ENCODE data around the gene HOXA13. TPM values are rescaled to one million over a fixed set of nuclear protein-coding genes. Genes with fewer than 3 reads are reported as not detected.

The HOXA13 gene
- total and polyA plus RNA-seq, 10 of the 15 experiments (the other 5 are each of a cell fraction or from before 2014, with no cell fraction given): not detected

DNA sequence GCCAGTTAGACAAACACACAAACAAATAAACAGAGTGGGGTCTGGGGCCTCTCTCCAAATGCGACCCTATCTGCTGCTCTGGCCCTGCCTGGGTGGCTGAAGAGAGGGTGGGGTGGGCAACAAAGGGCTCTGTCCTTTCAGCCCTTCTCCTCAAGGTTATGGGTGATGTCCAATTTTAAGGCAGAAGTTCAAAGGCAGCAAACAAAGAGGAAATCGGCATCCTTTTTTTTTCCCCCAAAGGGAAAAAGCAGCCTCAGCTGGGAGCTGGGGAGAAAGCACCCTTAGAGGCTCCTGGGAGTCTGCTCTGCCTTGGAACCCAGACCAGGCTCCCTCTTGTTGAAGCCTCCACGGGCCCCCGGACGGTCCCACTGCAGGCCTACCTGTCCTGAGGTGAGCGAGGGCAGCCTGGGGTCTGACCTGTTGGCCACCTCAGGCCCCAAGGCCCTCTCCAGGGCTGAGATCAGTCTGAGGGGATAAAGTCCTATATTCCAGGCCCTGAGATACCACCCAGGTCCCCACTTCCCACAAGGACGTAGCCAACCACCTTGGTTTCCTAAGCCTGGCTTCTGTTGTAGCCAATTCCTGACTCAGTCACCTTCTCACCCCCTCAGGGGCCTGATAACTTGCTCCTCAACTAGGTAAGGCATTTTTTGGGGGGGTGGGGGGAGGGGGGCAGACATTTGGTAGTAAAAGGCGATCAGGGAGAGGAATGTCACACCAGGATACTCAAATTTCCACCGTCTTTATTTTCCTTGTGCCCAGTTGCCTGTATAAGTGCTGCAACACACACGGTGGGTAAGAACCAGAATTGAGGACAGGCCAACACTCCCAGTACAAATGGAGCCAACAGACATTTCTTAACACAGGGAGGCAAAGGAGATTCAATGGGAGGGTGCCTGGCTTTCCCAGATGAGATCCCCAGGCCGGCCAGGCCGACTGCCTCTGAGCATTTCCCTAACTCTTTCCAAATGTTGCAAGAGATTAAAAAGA is 19.2 kb downstream of the HOXA13 start:
- CTCF ChIA-PET: interaction anchor here (1.1 to 2.0 kb wide), 6 partner anchors 10 to 1286 kb away, joined by 3 to 5 read pairs (median 4); no protein-coding TSS in a partner anchor
- Histone ChIP-seq H3K27ac (ENCODE audit: control insufficient read depth, insufficient read depth) (no peak overlapping the region), H4K20me1 (ENCODE audit: control insufficient read depth, insufficient read depth) (no peaks in the 10 kb centered on the region), H3K27me3 (replicated peaks in 1 of 2; ENCODE audit: control insufficient read depth in 2 of 2, insufficient read depth in 2 of 2, low read length in 1 of 2) (peaks cover 18 to 32% of the 10 kb centered on the region in 2 experiments), H3K4me2 (ENCODE audit: control insufficient read depth, insufficient read depth) (no peak overlapping the region), H2AFZ (ENCODE audit: control insufficient read depth, low read depth, low read length) (no peak overlapping the region), H3K4me1 (ENCODE audit: control insufficient read depth, insufficient read depth, low read length) (no peaks in the 10 kb centered on the region), H3K9me3 (replicated peaks; ENCODE audit: control insufficient read depth, insufficient read depth, low read length) (no peaks in the 10 kb centered on the region; the same call in 2 of the 3 replicates), H3K36me3 (ENCODE audit: control insufficient read depth in 2 of 2, insufficient read depth in 2 of 2, low read length in 1 of 2) (no peaks in the 10 kb centered on the region), H3K79me2 (ENCODE audit: control insufficient read depth, insufficient read depth, low read length) (no peaks in the 10 kb centered on the region), H3K4me3 (no peak overlapping the region), H3K9ac (ENCODE audit: control insufficient read depth, insufficient read depth, low read length) (no peak overlapping the region)
- SMC1A ChIA-PET (ENCODE audit: uncharacterized antibody, unreplicated experiment): interaction anchor here (0.6 to 1.5 kb wide), 2 partner anchors 340 to 1288 kb away, joined by 3 to 5 read pairs; no protein-coding TSS in a partner anchor
- DNase-seq (ENCODE audit: low read depth, low spot score) (no peak), ATAC-seq (no peak), FAIRE-seq (no peak)
- intact Hi-C loops (cut with micrococcal nuclease; ENCODE audit: unreplicated experiment): no loop called here
- BruUV-seq (replicated peaks): no TSS peak
- 42% methylated on average over 12 of the region's 12 CpGs for WGBS (ENCODE audit: insufficient coverage, insufficient replicate concordance, low lambda C conversion rate, missing lambda C conversion rate)
- RAD21 ChIA-PET (ENCODE audit: unreplicated experiment): no interaction called here
- TF ChIP-seq, protein P1, sequence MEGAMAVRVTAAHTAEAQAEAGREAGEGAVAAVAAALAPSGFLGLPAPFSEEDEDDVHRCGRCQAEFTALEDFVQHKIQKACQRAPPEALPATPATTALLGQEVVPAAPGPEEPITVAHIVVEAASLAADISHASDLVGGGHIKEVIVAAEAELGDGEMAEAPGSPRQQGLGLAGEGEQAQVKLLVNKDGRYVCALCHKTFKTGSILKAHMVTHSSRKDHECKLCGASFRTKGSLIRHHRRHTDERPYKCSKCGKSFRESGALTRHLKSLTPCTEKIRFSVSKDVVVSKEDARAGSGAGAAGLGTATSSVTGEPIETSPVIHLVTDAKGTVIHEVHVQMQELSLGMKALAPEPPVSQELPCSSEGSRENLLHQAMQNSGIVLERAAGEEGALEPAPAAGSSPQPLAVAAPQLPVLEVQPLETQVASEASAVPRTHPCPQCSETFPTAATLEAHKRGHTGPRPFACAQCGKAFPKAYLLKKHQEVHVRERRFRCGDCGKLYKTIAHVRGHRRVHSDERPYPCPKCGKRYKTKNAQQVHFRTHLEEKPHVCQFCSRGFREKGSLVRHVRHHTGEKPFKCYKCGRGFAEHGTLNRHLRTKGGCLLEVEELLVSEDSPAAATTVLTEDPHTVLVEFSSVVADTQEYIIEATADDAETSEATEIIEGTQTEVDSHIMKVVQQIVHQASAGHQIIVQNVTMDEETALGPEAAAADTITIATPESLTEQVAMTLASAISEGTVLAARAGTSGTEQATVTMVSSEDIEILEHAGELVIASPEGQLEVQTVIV (IDR thresholded peaks at IDR 0.05; ENCODE audit: borderline replicate concordance, partially characterized antibody): no peak
- TF ChIP-seq SREBF1 (IDR thresholded peaks at IDR 0.05; ENCODE audit: low read length) (no peak), RB1 (IDR thresholded peaks at IDR 0.05; ENCODE audit: borderline replicate concordance) (no peak), ESRRA (IDR thresholded peaks at IDR 0.05; ENCODE audit: low read length) (no peak), FOS (IDR thresholded peaks at IDR 0.05; ENCODE audit: borderline replicate concordance, extremely low read depth, insufficient read length) (no peak), POU2F2 (IDR thresholded peaks at IDR 0.05; ENCODE audit: borderline replicate concordance, low read depth, low read length) (no peak), SMAD5 (IDR thresholded peaks at IDR 0.05; ENCODE audit: low read depth) (no peak), MXI1 (IDR thresholded peaks at IDR 0.05; ENCODE audit: low read depth, low read length) (no peak), IKZF1 (conservative IDR thresholded peaks at IDR 0.05) (no peak), RAD21 (IDR thresholded peaks at IDR 0.05; ENCODE audit: insufficient read depth, low read depth, low read length) (no peak), BHLHE40 (IDR thresholded peaks at IDR 0.05; ENCODE audit: borderline replicate concordance in 1 of 2, low read depth in 2 of 2, low read length in 1 of 2) (no peak), HDAC6 (IDR thresholded peaks at IDR 0.05; ENCODE audit: unreplicated experiment) (no peak), BMI1 (IDR thresholded peaks at IDR 0.05; ENCODE audit: borderline replicate concordance) (no peak), ZBED1 (IDR thresholded peaks at IDR 0.05; ENCODE audit: borderline replicate concordance) (no peak), HCFC1 (IDR thresholded peaks at IDR 0.05; ENCODE audit: low read length) (no peak), WRNIP1 (IDR thresholded peaks at IDR 0.05; ENCODE audit: borderline replicate concordance, low read depth, low read length) (no peak), DPF2 (IDR thresholded peaks at IDR 0.05) (no peak)
- TF ChIP-seq, protein P2, sequence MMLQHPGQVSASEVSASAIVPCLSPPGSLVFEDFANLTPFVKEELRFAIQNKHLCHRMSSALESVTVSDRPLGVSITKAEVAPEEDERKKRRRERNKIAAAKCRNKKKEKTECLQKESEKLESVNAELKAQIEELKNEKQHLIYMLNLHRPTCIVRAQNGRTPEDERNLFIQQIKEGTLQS (IDR thresholded peaks at IDR 0.05; ENCODE audit: borderline replicate concordance, extremely low read depth, low read depth, low read length): no peak
- TF ChIP-seq, protein P3, sequence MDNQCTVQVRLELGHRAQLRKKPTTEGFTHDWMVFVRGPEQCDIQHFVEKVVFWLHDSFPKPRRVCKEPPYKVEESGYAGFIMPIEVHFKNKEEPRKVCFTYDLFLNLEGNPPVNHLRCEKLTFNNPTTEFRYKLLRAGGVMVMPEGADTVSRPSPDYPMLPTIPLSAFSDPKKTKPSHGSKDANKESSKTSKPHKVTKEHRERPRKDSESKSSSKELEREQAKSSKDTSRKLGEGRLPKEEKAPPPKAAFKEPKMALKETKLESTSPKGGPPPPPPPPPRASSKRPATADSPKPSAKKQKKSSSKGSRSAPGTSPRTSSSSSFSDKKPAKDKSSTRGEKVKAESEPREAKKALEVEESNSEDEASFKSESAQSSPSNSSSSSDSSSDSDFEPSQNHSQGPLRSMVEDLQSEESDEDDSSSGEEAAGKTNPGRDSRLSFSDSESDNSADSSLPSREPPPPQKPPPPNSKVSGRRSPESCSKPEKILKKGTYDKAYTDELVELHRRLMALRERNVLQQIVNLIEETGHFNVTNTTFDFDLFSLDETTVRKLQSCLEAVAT (IDR thresholded peaks at IDR 0.05): no peak
- POLR2A ChIA-PET: no interaction called here
- in situ Hi-C loops (cut with MboI): no loop called here
